Measurements from ENCODE around the gene ARHGAP32. TPM values are rescaled to one million over a fixed set of nuclear protein-coding genes. Genes with fewer than 3 reads are reported as not detected.

Gene ARHGAP32
- polyA plus RNA-seq, 1 of the 3 experiments (the other 2 are of a cell fraction): 4.8 TPM

DNA sequence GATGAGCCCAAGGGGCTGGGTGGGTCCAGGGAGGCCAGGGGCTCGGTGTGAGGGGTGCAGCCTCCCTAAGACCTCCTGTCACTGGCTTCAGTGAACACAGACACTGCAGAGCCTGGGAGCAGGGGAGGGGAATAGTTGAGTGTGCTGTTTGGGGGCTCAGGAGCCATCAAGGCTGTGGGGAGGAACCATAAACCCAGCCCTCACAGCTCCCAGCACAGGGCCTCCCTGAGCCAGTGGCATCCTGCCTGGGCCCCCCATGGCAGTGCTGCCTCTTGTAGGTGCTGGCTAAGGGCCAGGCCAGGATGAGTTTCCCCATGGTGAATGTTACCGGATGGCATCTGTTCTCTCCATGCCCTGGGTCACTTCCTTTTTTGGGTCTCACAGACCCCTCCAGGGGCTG lies 275.4 kb downstream of the ARHGAP32 start:
- POLR2A ChIA-PET: no interaction called here
- no peak for DNase-seq
- H3K79me2 ChIP-seq (ENCODE audit: insufficient read depth): no peaks in the 10 kb centered on the region
- H3K4me2 ChIP-seq: no peak overlapping the region
- H3K9ac ChIP-seq: no peak overlapping the region
- no peak overlapping the region for H2AFZ ChIP-seq (ENCODE audit: low read depth)
- no peak overlapping the region for H3K27ac ChIP-seq (ENCODE audit: low read depth in 2 of 2, low read length in 1 of 2)
- H3K9me2 ChIP-seq: no peaks in the 10 kb centered on the region
- H3K27me3 ChIP-seq (ENCODE audit: insufficient read depth): no peaks in the 10 kb centered on the region; the same call in 1 of the 2 replicates
- H3K4me3 ChIP-seq (ENCODE audit: low read depth in 2 of 2, low read length in 1 of 2): no peak overlapping the region
- H3F3A ChIP-seq (replicated peaks; ENCODE audit: insufficient read depth): no peaks in the 10 kb centered on the region
- no peaks in the 10 kb centered on the region for H3K9me3 ChIP-seq
- no peaks in the 10 kb centered on the region; a peak in 1 of 4 replicates for H3K4me1 ChIP-seq (ENCODE audit: control insufficient read depth in 1 of 2, insufficient read depth in 2 of 2, low read depth in 1 of 2, low read length in 1 of 2)
- H4K20me1 ChIP-seq (ENCODE audit: insufficient read depth): no peaks in the 10 kb centered on the region
- CTCF ChIA-PET: no interaction called here
- H3K36me3 ChIP-seq (replicated peaks in 1 of 2; ENCODE audit: control insufficient read depth in 1 of 2, insufficient read depth in 2 of 2, low read length in 1 of 2): no peaks in the 10 kb centered on the region
- TF ChIP-seq TCF12 (IDR thresholded peaks at IDR 0.05) (no peak), TEAD4 (IDR thresholded peaks at IDR 0.05; ENCODE audit: borderline replicate concordance, insufficient read depth) (no peak), SMC3 (IDR thresholded peaks at IDR 0.05; ENCODE audit: low read depth, low read length) (no peak), FOXM1 (IDR thresholded peaks at IDR 0.05; ENCODE audit: low read depth) (no peak), GABPA (IDR thresholded peaks at IDR 0.05; ENCODE audit: low read depth) (no peak), RXRA (IDR thresholded peaks at IDR 0.05; ENCODE audit: borderline replicate concordance, low read depth) (no peak), CHD2 (IDR thresholded peaks at IDR 0.05; ENCODE audit: low read length, partially characterized antibody) (no peak), GATA2 (CRISPR knock-in tag; IDR thresholded peaks at IDR 0.05) (no peak), ELF1 (IDR thresholded peaks at IDR 0.05) (no peak), MXI1 (IDR thresholded peaks at IDR 0.05; ENCODE audit: low read depth, low read length) (no peak), POLR2AphosphoS5 (IDR thresholded peaks at IDR 0.05; ENCODE audit: low read depth, low read length) (no peak), EP300 (IDR thresholded peaks at IDR 0.05; ENCODE audit: borderline replicate concordance in 1 of 2, low read depth in 1 of 2, low read length in 1 of 2) (no peak), RFX5 (IDR thresholded peaks at IDR 0.05; ENCODE audit: low read length) (no peak)
- TF ChIP-seq, protein P1, sequence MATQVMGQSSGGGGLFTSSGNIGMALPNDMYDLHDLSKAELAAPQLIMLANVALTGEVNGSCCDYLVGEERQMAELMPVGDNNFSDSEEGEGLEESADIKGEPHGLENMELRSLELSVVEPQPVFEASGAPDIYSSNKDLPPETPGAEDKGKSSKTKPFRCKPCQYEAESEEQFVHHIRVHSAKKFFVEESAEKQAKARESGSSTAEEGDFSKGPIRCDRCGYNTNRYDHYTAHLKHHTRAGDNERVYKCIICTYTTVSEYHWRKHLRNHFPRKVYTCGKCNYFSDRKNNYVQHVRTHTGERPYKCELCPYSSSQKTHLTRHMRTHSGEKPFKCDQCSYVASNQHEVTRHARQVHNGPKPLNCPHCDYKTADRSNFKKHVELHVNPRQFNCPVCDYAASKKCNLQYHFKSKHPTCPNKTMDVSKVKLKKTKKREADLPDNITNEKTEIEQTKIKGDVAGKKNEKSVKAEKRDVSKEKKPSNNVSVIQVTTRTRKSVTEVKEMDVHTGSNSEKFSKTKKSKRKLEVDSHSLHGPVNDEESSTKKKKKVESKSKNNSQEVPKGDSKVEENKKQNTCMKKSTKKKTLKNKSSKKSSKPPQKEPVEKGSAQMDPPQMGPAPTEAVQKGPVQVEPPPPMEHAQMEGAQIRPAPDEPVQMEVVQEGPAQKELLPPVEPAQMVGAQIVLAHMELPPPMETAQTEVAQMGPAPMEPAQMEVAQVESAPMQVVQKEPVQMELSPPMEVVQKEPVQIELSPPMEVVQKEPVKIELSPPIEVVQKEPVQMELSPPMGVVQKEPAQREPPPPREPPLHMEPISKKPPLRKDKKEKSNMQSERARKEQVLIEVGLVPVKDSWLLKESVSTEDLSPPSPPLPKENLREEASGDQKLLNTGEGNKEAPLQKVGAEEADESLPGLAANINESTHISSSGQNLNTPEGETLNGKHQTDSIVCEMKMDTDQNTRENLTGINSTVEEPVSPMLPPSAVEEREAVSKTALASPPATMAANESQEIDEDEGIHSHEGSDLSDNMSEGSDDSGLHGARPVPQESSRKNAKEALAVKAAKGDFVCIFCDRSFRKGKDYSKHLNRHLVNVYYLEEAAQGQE (IDR thresholded peaks at IDR 0.05; ENCODE audit: low read depth, low read length): no peak
- TF ChIP-seq, protein P2, sequence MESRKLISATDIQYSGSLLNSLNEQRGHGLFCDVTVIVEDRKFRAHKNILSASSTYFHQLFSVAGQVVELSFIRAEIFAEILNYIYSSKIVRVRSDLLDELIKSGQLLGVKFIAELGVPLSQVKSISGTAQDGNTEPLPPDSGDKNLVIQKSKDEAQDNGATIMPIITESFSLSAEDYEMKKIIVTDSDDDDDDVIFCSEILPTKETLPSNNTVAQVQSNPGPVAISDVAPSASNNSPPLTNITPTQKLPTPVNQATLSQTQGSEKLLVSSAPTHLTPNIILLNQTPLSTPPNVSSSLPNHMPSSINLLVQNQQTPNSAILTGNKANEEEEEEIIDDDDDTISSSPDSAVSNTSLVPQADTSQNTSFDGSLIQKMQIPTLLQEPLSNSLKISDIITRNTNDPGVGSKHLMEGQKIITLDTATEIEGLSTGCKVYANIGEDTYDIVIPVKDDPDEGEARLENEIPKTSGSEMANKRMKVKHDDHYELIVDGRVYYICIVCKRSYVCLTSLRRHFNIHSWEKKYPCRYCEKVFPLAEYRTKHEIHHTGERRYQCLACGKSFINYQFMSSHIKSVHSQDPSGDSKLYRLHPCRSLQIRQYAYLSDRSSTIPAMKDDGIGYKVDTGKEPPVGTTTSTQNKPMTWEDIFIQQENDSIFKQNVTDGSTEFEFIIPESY (IDR thresholded peaks at IDR 0.05; ENCODE audit: borderline replicate concordance, low read depth): no peak
- TF ChIP-seq, protein P3, sequence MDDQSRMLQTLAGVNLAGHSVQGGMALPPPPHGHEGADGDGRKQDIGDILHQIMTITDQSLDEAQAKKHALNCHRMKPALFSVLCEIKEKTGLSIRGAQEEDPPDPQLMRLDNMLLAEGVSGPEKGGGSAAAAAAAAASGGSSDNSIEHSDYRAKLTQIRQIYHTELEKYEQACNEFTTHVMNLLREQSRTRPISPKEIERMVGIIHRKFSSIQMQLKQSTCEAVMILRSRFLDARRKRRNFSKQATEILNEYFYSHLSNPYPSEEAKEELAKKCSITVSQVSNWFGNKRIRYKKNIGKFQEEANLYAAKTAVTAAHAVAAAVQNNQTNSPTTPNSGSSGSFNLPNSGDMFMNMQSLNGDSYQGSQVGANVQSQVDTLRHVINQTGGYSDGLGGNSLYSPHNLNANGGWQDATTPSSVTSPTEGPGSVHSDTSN (IDR thresholded peaks at IDR 0.05): no peak
- TF ChIP-seq, protein P4, sequence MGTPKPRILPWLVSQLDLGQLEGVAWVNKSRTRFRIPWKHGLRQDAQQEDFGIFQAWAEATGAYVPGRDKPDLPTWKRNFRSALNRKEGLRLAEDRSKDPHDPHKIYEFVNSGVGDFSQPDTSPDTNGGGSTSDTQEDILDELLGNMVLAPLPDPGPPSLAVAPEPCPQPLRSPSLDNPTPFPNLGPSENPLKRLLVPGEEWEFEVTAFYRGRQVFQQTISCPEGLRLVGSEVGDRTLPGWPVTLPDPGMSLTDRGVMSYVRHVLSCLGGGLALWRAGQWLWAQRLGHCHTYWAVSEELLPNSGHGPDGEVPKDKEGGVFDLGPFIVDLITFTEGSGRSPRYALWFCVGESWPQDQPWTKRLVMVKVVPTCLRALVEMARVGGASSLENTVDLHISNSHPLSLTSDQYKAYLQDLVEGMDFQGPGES (IDR thresholded peaks at IDR 0.05; ENCODE audit: low read depth, low read length): no peak
- 76% methylated on average over 2 of the region's 2 CpGs for WGBS (ENCODE audit: low lambda C conversion rate)
